HEK293T (cell line): ENCODE data around the gene SCT.

Experiments used
- ARNT ChIP-seq: fragments of 450-650 bp; IDR thresholded peaks from 2 replicates; pipeline ENCODE4 v1.6.1; 2017; ENCODE audit warnings: mild to moderate bottlenecking
- BHLHE40 ChIP-seq: fragments of 450-650 bp; IDR thresholded peaks from 2 replicates; pipeline ENCODE4 v1.6.1; 2016; ENCODE audit warnings: mild to moderate bottlenecking, moderate library complexity, borderline replicate concordance
- ELF4 ChIP-seq: fragments of 450-650 bp; IDR thresholded peaks from 2 replicates; pipeline ENCODE4 v1.6.1; 2017; ENCODE audit warnings: antibody characterized with exemption
- FOXA1 ChIP-seq: fragments of 450-650 bp; IDR thresholded peaks from 2 replicates; pipeline ENCODE4 v1.6.1; 2016; ENCODE audit warnings: mild to moderate bottlenecking
- FOXK2 ChIP-seq: fragments of 450-650 bp; IDR thresholded peaks from 2 replicates; pipeline ENCODE4 v1.6.1; 2016; ENCODE audit warnings: mild to moderate bottlenecking
- FOXM1 ChIP-seq: fragments of 450-650 bp; IDR thresholded peaks from 2 replicates; pipeline ENCODE4 v1.6.1; 2017; ENCODE audit warnings: mild to moderate bottlenecking, borderline replicate concordance
- HDGF ChIP-seq: fragments of 450-650 bp; IDR thresholded peaks from 2 replicates; pipeline ENCODE4 v1.6.1; 2017; ENCODE audit warnings: antibody characterized with exemption, borderline replicate concordance
- NFRKB ChIP-seq: fragments of 450-650 bp; IDR thresholded peaks from 2 replicates; pipeline ENCODE4 v1.6.1; 2016; ENCODE audit warnings: mild to moderate bottlenecking, moderate library complexity
- SP1 ChIP-seq: fragments of 450-650 bp; IDR thresholded peaks from 2 replicates; pipeline ENCODE4 v1.6.1; 2017
- TARDBP ChIP-seq: fragments of 450-650 bp; IDR thresholded peaks from 2 replicates; pipeline ENCODE4 v1.6.1; 2016
- ZNF384 ChIP-seq: fragments of 450-650 bp; IDR thresholded peaks from 2 replicates; pipeline ENCODE4 v1.6.1; 2016
- TF ChIP-seq, protein P1 (sequence below): fragments of 450-650 bp; IDR thresholded peaks from 2 replicates; pipeline ENCODE4 v1.6.1; 2016

DNA sequence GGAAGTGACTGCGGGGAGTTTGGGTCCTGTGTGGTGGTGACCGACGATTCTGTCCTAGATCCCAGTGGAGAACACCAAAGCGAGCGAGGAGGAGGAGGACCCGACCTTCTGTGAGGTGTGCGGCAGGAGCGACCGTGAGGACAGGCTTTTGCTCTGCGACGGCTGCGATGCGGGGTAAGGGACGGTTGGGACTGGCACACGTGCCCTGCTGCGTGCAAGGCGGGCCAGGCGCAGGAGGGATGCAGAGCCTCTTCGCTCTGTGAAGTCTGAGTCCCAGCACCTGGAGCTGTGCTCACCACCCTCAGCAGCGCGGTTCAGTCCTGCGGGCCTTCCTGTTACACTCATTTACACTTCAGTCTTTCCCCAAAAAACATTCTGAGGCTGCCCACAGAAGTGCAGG is 34.5 kb downstream of the SCT start:
- TF ChIP-seq, protein P1, sequence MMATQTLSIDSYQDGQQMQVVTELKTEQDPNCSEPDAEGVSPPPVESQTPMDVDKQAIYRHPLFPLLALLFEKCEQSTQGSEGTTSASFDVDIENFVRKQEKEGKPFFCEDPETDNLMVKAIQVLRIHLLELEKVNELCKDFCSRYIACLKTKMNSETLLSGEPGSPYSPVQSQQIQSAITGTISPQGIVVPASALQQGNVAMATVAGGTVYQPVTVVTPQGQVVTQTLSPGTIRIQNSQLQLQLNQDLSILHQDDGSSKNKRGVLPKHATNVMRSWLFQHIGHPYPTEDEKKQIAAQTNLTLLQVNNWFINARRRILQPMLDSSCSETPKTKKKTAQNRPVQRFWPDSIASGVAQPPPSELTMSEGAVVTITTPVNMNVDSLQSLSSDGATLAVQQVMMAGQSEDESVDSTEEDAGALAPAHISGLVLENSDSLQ = no peak
- no peak for TF ChIP-seq HDGF
- no peak for TF ChIP-seq ZNF384
- TF ChIP-seq ELF4 = no peak
- no peak for TF ChIP-seq FOXA1
- TF ChIP-seq ARNT = no peak
- no peak for TF ChIP-seq SP1
- no peak for TF ChIP-seq TARDBP
- TF ChIP-seq FOXM1 = no peak
- no peak for TF ChIP-seq NFRKB
- TF ChIP-seq BHLHE40 = no peak
- TF ChIP-seq FOXK2 = no peak
